ENCODE results near the gene TBC1D14. TPM values are rescaled to one million over a fixed set of nuclear protein-coding genes. Genes with fewer than 3 reads are reported as not detected.

TBC1D14 gene
- total and polyA plus RNA-seq, 2 of the 8 experiments (the other 6 are each of a cell fraction or from before 2014, with no cell fraction given) = 45.6 to 48.2 TPM

DNA sequence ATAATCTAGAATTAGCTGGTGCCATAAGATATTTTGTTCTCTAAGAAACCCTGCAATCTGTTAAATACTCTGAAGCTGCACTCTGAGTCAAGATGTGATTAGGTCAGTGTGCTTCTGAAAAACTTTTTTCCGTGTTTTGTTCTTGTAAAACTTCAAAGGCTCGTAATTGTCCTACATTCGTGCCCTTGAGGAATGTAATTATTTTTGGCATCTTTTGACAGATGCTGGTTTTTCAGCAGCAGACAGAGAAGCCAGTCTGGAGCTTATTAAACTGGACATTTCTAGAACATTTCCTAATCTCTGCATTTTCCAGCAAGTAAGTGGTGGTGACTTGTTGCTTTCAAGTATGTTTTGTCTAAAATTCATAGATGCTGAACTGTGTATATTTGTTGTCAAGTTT, 96.8 kb downstream of the TBC1D14 start:
- CTCF ChIA-PET (ENCODE audit: partially characterized antibody) = interaction anchor here (0.6 to 3.3 kb wide), 6 partner anchors 12 to 904 kb away, joined by 3 to 14 read pairs (median 4); no protein-coding TSS in a partner anchor
- no peak for FAIRE-seq
- no peak for TF ChIP-seq FOSL1 (IDR thresholded peaks at IDR 0.05; ENCODE audit: insufficient read depth, low read depth, low read length)
- no peak for TF ChIP-seq ZNF274 (IDR thresholded peaks at IDR 0.05; ENCODE audit: borderline replicate concordance, extremely low read depth, low read length)
- TF ChIP-seq RNF2 (IDR thresholded peaks at IDR 0.05; ENCODE audit: borderline replicate concordance, low read depth, low read length, missing control alignments, poor library complexity, severe bottlenecking) = no peak
- no peak for TF ChIP-seq RAD21 (IDR thresholded peaks at IDR 0.05 in 1 of 2, conservative IDR thresholded peaks at IDR 0.05 in 1 of 2; ENCODE audit: low read depth in 2 of 2, low read length in 2 of 2)
- TF ChIP-seq EGR1 (IDR thresholded peaks at IDR 0.05; ENCODE audit: borderline replicate concordance, low read depth, low read length) = no peak
- TF ChIP-seq KDM4A (IDR thresholded peaks at IDR 0.05; ENCODE audit: low read depth, low read length, severe bottlenecking) = no peak
- no peak for TF ChIP-seq RBBP5 (IDR thresholded peaks at IDR 0.05; ENCODE audit: borderline replicate concordance, low read depth, low read length)
- TF ChIP-seq SIX5 (IDR thresholded peaks at IDR 0.05; ENCODE audit: low read depth, low read length) = no peak
- no peak for TF ChIP-seq POLR2AphosphoS5 (IDR thresholded peaks at IDR 0.05; ENCODE audit: low read depth, low read length)
- no peak for TF ChIP-seq SIRT6 (IDR thresholded peaks at IDR 0.05; ENCODE audit: low read length)
- TF ChIP-seq KDM1A (IDR thresholded peaks at IDR 0.05; ENCODE audit: borderline replicate concordance, low read length) = no peak
- TF ChIP-seq NANOG (IDR thresholded peaks at IDR 0.05; ENCODE audit: insufficient read depth, low read depth, low read length, poor library complexity, severe bottlenecking) = no peak
- TF ChIP-seq HDAC2 (IDR thresholded peaks at IDR 0.05; ENCODE audit: borderline replicate concordance in 1 of 2, low read depth in 2 of 2, low read length in 2 of 2) = no peak

More for the DNA sequence above, 96.8 kb downstream of the TBC1D14 start:
- Histone ChIP-seq H2BK20ac (ENCODE audit: low read length) (no peak overlapping the region), H3K4me2 (ENCODE audit: insufficient read depth in 1 of 2, low read depth in 2 of 2, low read length in 2 of 2) (no peak overlapping the region), H3K14ac (ENCODE audit: insufficient read length) (no peak overlapping the region), H3K9ac (replicated peaks in 1 of 4; ENCODE audit: extremely low read depth in 1 of 4, low read depth in 3 of 4, low read length in 3 of 4) (no peak overlapping the region), H2AK5ac (ENCODE audit: low read depth, low read length) (no peak overlapping the region), H3K4me1 (replicated peaks in 1 of 4; ENCODE audit: control insufficient read depth in 3 of 4, insufficient read depth in 4 of 4, low read length in 3 of 4) (peaks cover 2 to 8% (median 6%) of the 10 kb centered on the region in 4 experiments; a peak in 6 of 7 replicates), H2BK12ac (ENCODE audit: low read depth, low read length) (no peak overlapping the region), H2BK120ac (replicated peaks; ENCODE audit: low read depth, low read length) (no peak overlapping the region), H3K23ac (ENCODE audit: insufficient read length) (no peak overlapping the region), H3K27me3 (replicated peaks in 1 of 4; ENCODE audit: control insufficient read depth in 3 of 4, extremely low read depth in 1 of 4, insufficient read depth in 3 of 4, low read length in 3 of 4) (no peaks in the 10 kb centered on the region), H3K27ac (ENCODE audit: low read depth, low read length) (no peak overlapping the region), H4K5ac (ENCODE audit: insufficient read length, low read depth, low read length) (no peak overlapping the region), H4K91ac (replicated peaks; ENCODE audit: insufficient read length, low read length) (no peak overlapping the region), H3K56ac (replicated peaks; ENCODE audit: insufficient read length, low read depth, low read length) (no peak overlapping the region), H4K20me1 (replicated peaks in 1 of 2; ENCODE audit: control insufficient read depth in 1 of 2, insufficient read depth in 2 of 2, low read length in 2 of 2) (peaks cover 25 to 39% of the 10 kb centered on the region in 2 experiments), H3K79me1 (ENCODE audit: low read depth, low read length) (peaks cover 10% of the 10 kb centered on the region), H3K79me2 (ENCODE audit: control insufficient read depth in 1 of 2, insufficient read depth in 2 of 2, low read length in 2 of 2) (peaks cover 0 to 5% of the 10 kb centered on the region in 2 experiments; a peak in 2 of 4 replicates), H3K9me3 (ENCODE audit: insufficient read depth in 2 of 2, low read depth in 1 of 2, low read length in 1 of 2) (no peaks in the 10 kb centered on the region), H2BK5ac (ENCODE audit: low read depth, low read length) (no peak overlapping the region), H2AFZ (ENCODE audit: low read length) (no peak overlapping the region), H3K4ac (replicated peaks; ENCODE audit: insufficient read length, low read depth, low read length) (no peak overlapping the region), H3K4me3 (ENCODE audit: extremely low read depth in 1 of 4, insufficient read depth in 2 of 4, low read depth in 3 of 4, low read length in 4 of 4) (no peak overlapping the region), H3K36me3 (ENCODE audit: control insufficient read depth in 2 of 4, insufficient read depth in 4 of 4, low read length in 3 of 4) (peaks cover 4 to 48% (median 29%) of the 10 kb centered on the region in 4 experiments), H3K18ac (ENCODE audit: extremely low read depth, low read length) (no peak overlapping the region), H4K8ac (ENCODE audit: extremely low read depth, insufficient read depth, low read length) (no peak overlapping the region), H3K23me2 (ENCODE audit: low read depth, low read length) (no peaks in the 10 kb centered on the region), H2BK15ac (ENCODE audit: low read length) (no peak overlapping the region)
- DNase-seq (ENCODE audit: low read depth in 1 of 2, low spot score in 2 of 2) = no peak
- WGBS, 2 experiments (ENCODE audit: extremely low coverage in 1 of 2, insufficient coverage in 1 of 2, insufficient read length in 1 of 2, insufficient replicate concordance in 2 of 2, low coverage in 1 of 2, low lambda C conversion rate in 2 of 2, missing lambda C conversion rate in 1 of 2) = 77% methylated on average over 3 of the region's 3 CpGs; no CpG with 5 or more reads in 1 of the 2 experiments
- POLR2A ChIA-PET (ENCODE audit: partially characterized antibody) = interaction anchor here (1.5 to 4.1 kb wide), 3 partner anchors 15 to 32 kb away, joined by 4 to 21 read pairs (median 7); no protein-coding TSS in a partner anchor
